AG04450 (cell line): Measurements from ENCODE around the gene MYO15A. TPM values are rescaled to one million over a fixed set of nuclear protein-coding genes. Genes with fewer than 3 reads are reported as not detected.

Experiments
- CTCF ChIA-PET: fragments of 300-600, 350-600 bp; formaldehyde crosslinking; extraction: SDS; loops from one replicate; lab custom pipeline; 2022; ENCODE audit warnings: antibody characterized with exemption, inconsistent platforms; lab: Charles Lee
- POLR2A ChIA-PET: fragments of 350-600 bp; formaldehyde crosslinking; extraction: SDS; loops from one replicate; lab custom pipeline; 2021; ENCODE audit warnings: antibody characterized with exemption, inconsistent platforms; lab: Yijun Ruan, JAX
- DNase-seq: peaks from one replicate; pipeline ENCODE4 v3.0.0-alpha.2; 2011; ENCODE audit warnings: low read depth, low spot score
- H3K27ac ChIP-seq: one replicate; pipeline ENCODE4 v1.5.1; 2012; ENCODE audit warnings: low read depth, low read length, control low read depth
- H3K27me3 ChIP-seq: one replicate; pipeline ENCODE4 v1.6.0; 2012; ENCODE audit warnings: low read length; ENCODE audit not compliant: control insufficient read depth, insufficient read depth
- H3K4me3 ChIP-seq: 2 replicates; pipeline ENCODE4 v1.5.1; 2011; ENCODE audit warnings: mild to moderate bottlenecking, low read depth, low read length, control low read depth
- H3K9me3 ChIP-seq: 2 replicates; pipeline ENCODE4 v1.5.1; 2012; ENCODE audit warnings: low read length; ENCODE audit not compliant: control insufficient read depth, insufficient read depth
- CTCF ChIP-seq: IDR thresholded peaks from 2 replicates; pipeline ENCODE4 v1.5.1; 2011; ENCODE audit warnings: low read depth, low read length, control low read depth, inconsistent platforms
- polyA minus RNA-seq: library from RNA; depleted of rRNA, polyadenylated mRNA; stranded (reverse); fragments of >200 nt; gene quantifications from 2 replicates; pipeline ENCODE4 v1.2.3, GENCODE V29; 2011; rRNA and poly(A)+ RNA removed
- polyA plus RNA-seq: library from polyadenylated mRNA; depleted of rRNA; stranded (reverse); fragments of >200 nt; gene quantifications from 2 replicates; pipeline ENCODE4 v1.2.3, GENCODE V29; 2011; rRNA removed

Gene MYO15A
- polyA plus RNA-seq (0.19 and 0.32 TPM in 2 replicates), polyA minus RNA-seq (0.13 and 0.37 TPM in 2 replicates)

DNA sequence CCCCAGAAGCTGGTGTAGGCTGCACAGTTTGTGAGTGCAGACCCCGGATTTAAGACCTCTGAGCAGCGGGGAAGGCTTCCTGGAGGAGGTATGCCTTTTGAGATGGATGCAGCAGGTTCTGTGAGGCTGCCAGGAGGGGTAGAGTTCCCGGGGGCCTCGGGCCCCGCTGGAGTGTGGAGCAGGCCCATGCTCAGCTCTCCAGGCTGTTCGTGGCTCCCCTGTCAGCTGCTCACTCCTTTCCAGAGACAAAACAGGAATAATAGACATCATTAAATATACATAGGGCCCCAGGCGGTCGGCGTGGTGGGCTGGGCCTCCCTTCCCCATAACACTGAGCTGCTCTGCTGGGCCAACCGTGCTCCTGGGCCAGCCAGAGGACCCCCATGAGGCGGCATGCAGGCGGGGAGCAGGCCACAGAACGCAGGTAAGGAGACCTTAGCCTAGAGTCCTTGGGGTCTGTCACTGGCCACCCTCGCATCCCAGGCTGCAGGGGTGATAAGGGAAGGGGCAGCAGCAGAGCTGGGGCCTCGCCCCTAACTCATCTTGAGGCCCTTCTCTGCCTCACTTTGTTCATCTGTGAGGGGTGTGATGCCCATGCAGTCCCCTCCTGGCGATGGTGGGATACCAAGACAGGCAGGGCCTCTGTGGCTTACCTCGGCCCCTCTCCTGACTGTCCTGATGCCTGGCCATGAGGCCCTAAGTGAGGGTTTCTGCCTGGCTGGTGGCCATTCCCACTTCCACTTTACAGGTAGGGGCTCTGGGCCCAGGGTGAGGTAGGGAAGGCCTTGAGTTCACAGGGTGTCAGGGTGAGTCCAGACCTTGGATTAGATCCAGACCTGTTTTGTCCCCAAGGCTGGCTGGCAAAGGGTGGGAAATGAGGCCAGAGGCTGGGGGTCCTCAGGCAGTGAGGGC lies at the start of gene MYO15A:
TSS of gene MYO15A (plus strand) at position 356 of the 912 bp plus-strand sequence. CDS start 10,045 bp downstream, outside the sequence.
- DNase-seq: no peak
- ChIA-PET POLR2A (no interaction called here), CTCF (no interaction called here)
- H3K27me3 ChIP-seq: no peaks in the 10 kb centered on the region
- peak within 1 kb of the TSS; percentile 21 for H3K27ac ChIP-seq
- no peaks in the 10 kb centered on the region for H3K9me3 ChIP-seq
- TF ChIP-seq CTCF: no peak
- no peak within 1 kb of the TSS for H3K4me3 ChIP-seq

GRCh38 chr17:18059283-18059682 lies 49.3 kb upstream of the MYO15A start:
- Histone ChIP-seq H3K9me3 (no peaks in the 10 kb centered on the region), H3K27me3 (no peaks in the 10 kb centered on the region), H3K27ac (no peak overlapping the region), H3K4me3 (no peak overlapping the region)
- TF ChIP-seq CTCF: no peak
- ChIA-PET CTCF (no interaction called here), POLR2A (no interaction called here)
- DNase-seq: no peak

GRCh38 chr17:18064053-18064452 lies 44.5 kb upstream of the MYO15A start:
- Histone ChIP-seq H3K27ac (no peak overlapping the region), H3K4me3 (no peak overlapping the region)

GRCh38 chr17:18065546-18065945 lies 43.0 kb upstream of the MYO15A start:
- no peak overlapping the region for H3K4me3 ChIP-seq
- no peaks in the 10 kb centered on the region for H3K9me3 ChIP-seq
- no peaks in the 10 kb centered on the region for H3K27me3 ChIP-seq
- ChIA-PET CTCF (no interaction called here), POLR2A (no interaction called here)
- no peak for DNase-seq
- no peak overlapping the region for H3K27ac ChIP-seq
- TF ChIP-seq CTCF: no peak

More at GRCh38 chr17:18064053-18064452, 44.5 kb upstream of the MYO15A start:
- DNase-seq: no peak
- ChIA-PET POLR2A (no interaction called here), CTCF (no interaction called here)
- Histone ChIP-seq H3K27me3 (no peaks in the 10 kb centered on the region), H3K9me3 (no peaks in the 10 kb centered on the region)
- no peak for TF ChIP-seq CTCF

DNA sequence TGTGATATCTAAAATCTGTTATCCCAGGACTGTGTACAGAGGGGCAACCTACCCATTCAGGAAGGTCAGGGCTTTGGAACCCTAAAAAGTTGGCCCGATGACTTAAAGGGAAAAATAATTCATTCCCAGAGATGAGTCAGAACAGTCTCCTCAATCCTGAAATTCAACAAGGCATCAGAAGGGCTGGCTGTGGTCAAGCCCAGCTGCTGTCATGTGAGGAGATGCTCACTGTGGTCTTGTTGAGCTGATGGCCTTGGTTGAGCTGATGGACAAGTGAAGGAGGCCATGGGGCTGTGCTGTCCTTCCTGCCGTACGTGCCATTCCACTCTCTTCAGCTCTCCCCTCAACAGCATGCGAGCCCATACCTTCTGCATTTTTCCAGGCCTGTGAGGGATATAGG lies 41.7 kb upstream of the MYO15A start:
- CTCF ChIA-PET: no interaction called here
- POLR2A ChIA-PET: no interaction called here
- no peak for TF ChIP-seq CTCF
- H3K27me3 ChIP-seq: no peaks in the 10 kb centered on the region
- H3K9me3 ChIP-seq: no peaks in the 10 kb centered on the region
- no peak for DNase-seq
- peak overlapping the region; percentile 21 for H3K27ac ChIP-seq
- no peak overlapping the region for H3K4me3 ChIP-seq
